CD1c-positive myeloid dendritic cell (primary cell): Measurements from ENCODE around the gene KNG1.
"Not testable (repeated sequence)": the region's sequence is repeated elsewhere in the genome, so short reads cannot be mapped to it uniquely, and the experiment has no call there.

Experiments
- DNase-seq: peaks from one replicate; pipeline ENCODE4 v3.0.0-alpha.2; 2016; ENCODE audit errors: extremely low spot score

KNG1 gene

GRCh38 chr3:186717039-186717457, at the start of gene KNG1:
Gene KNG1, plus strand, starts transcription at chr3:186717359. Its CDS starts 184 bp downstream, at chr3:186717543.
- no peak for DNase-seq

- no peak for DNase-seq
Observed at GRCh38 chr3:186668426-186668825, 48.7 kb upstream of the KNG1 start.

GRCh38 chr3:186669378-186670084, 47.6 kb upstream of the KNG1 start:
- no peak for DNase-seq

- DNase-seq, result no peak
Observed at GRCh38 chr3:186670155-186670554, 47.0 kb upstream of the KNG1 start.

GRCh38 chr3:186671051-186671450, 46.1 kb upstream of the KNG1 start:
- DNase-seq, result no peak

GRCh38 chr3:186678604-186679003, 38.6 kb upstream of the KNG1 start:
- DNase-seq, result no peak

DNA sequence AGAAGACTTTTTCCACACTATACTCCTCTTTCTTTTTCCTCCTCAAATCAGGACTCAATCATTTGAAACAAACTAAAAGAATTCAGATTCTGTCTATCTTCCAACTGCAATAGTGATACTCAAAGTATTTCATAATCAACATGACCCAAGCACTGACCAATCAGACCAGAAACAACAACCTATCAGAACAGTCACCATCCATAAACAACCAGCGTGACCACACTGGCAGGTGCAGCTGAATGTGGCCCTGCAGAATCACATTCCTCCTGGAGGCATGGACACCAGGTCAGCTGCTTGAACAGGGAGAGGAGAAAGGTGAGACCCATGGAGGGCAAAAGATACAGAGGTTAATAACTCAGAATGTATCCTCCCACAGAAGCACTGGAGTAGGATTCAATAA, 38.0 kb upstream of the KNG1 start:
- DNase-seq, result no peak

DNA sequence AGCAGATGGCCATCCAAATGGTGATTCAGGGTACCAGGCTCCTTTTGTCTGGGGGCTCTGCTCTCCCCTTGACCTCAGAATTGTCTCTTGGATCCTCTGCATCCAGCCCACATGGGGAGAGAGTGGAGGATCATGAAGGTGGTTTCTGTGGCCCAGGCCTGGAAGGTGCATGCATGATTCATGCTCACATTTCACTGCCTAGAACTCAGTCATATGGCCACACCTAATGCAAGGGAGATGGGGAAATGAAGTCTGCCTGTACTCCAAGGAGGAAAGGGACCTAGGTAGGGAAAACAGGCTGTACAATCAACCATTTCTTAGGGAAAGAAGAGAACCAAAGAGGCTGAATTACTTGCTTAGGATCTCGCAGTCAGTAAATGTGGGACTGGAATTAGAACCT, 36.3 kb upstream of the KNG1 start:
- DNase-seq, result no peak

DNA sequence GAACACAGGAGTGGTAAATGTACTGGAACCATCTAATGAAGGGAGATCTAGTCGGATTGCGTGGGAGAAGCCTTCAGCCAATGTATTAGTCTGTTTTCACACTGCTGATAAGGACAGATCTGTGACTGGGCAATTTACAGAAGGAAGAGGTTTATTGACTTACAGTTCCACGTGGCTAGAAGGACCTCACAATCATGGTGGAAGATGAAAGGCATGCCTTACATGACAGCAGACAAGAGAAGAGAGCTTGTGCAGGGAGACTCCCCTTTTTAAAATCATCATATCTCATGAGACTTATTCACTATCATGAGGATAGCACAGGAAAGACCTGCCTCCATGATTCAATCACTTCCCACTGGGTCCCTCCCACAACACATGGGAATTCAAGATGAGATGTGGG, 34.3 kb upstream of the KNG1 start:
- DNase-seq, result no peak

GRCh38 chr3:186683979-186684378, 33.2 kb upstream of the KNG1 start:
- no peak for DNase-seq

GRCh38 chr3:186686475-186686874, 30.7 kb upstream of the KNG1 start:
- DNase-seq, result not testable (repeated sequence)

DNA sequence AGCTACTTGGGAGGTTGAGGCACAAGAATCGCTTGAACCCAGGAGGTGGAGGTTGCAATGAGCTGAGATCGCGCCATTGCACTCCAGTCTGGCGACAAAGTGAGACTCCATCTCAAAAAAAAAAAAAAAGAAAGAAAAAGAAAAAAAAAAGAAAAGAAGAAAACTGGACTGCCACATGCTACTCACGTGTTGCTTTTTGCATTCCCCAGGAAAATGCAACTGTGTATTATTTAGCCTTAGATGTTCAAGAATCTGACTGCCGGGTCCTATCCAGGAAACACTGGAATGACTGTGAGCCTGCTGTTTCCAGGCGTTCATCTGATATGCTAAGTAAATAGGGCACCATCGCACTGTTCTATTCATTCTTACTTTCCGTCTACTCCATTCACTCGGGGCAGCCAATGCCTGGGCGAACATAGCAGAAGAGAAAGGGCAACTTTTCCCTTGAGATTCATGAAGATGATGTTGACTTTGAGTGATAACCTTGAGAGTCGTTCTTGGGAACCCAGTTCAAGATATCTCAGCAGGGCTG, 30.0 kb upstream of the KNG1 start:
- no peak for DNase-seq

GRCh38 chr3:186690304-186690703, 26.9 kb upstream of the KNG1 start:
- DNase-seq, result not testable (repeated sequence)

DNA sequence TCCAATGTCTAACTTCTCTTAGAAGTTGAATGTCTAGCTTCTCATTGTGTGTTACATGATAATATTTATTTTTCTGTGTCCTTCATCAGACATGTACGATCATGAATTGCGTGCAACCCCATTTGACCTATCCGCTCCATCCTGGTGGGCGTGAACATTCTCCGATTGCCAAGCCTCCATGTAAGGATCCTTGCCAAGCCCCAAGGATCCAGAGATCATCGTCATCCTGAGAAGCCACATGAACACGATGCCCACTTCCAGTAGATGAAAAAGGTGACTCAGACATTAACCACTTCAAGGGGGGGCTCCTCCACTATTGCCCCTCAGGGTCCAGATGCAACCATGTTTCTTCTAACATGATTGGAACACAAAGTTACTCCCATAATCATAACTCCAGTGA, 25.5 kb upstream of the KNG1 start:
- no peak for DNase-seq

DNA sequence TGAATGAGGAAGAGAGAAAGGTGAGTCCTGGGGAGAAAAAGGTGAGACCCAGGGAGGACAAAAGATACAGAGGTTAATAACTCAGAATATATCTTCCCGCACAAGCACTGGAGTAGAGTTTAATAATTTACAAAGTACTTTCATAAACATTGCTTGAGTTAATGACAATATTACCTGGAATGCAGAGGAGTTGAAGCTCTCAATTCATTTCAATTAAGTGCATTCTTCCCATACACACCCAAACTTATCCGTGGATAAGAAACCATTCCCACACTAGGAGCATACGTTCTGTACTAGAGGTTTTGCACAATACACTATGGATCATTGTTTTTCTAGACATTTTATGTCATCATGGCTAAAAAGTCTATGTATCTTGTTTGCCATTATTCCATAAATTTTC, 23.3 kb upstream of the KNG1 start:
- no peak for DNase-seq

DNA sequence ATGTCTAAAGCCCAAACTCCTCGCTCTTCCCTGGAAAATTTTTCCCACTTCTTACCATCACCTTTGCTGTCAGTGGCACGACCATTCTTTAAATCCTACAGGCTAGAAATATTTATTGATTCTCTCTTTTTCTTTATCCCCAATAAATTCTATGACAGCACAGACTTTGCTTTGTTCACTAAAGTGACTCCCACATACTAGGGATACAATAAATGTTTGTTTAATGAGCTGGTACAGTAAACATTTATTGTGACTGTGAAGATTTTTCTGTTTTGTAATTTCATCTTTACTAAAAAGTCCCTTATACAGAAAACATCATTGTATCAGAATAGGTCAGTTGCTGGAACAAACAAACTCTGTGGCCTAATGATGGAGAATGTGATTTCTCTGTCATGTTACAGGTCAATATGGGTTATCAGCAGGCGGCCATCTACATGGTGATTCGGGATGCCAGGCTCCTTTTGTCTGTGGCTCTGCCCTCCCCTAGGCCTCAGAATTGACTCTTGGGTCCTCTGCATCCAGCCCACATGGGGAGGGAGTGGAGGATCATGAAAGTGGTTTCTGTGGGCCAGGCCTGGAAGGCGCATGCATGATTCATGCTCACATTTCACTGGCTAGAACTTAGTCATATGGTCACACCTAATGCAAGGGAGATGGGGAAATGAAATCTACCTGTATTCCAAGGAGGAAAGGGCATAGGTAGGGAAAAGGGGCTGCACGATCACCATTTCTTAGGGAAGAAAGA, 22.7 kb upstream of the KNG1 start:
- DNase-seq, result no peak

DNA sequence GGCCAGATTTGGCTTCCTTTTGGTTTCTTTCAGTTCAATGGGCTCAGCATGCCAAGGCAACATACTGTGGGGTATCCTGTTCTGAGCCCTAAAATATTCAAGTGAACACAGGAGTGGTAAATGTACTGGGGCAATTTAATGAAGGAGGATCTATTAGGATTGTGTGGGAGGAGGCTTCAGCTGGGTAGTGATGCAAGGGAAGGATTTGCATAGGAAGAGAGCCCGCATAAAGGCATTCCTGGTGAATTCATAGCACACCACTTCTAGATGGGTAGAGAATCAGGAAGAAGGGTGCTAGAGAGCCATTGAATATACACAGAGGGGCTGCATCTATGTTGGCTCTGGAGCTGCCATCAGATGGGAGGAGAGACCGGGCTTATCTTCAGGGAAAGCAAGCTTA, 20.6 kb upstream of the KNG1 start:
- DNase-seq, result no peak

- no peak for DNase-seq
Observed at GRCh38 chr3:186697510-186697909, 19.6 kb upstream of the KNG1 start.

DNA sequence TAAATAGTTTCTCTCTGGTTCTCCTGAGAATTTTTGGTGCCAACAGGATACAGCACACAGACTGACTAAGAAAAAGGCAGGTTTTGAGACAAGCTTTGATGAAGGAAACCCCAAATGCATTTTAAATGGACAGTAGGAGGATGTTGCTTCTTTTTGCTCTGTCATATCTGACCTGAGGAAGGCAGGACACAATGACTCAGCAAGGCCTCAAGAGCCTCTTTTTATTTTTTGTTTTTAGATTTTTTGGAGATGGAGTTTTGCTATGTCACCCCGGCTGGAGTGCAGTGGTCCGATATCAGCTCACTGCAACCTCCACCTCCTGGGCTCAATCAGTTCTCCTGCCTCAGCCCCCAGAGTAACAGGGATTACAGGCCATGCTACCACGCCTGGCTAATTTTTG, 16.9 kb upstream of the KNG1 start:
- no peak for DNase-seq

DNA sequence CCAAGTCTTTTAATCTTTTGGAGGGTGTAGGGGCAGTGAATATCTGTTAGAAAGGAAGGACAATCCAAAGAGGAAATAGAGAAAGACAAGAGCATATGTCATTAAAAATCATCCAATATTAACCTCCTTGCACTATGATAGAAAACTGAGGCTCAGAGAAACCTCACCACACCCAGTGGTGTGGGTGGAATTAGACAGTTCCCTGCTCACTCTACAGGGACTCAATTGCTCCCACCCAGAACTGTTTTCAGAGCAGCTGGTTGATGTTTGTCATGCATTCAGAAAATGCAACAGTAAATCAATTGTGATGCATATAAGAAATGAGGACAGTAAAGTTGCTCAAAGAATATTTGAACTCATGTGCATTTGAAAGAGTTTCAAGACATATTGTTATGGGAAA, 14.7 kb upstream of the KNG1 start:
- not testable (repeated sequence) for DNase-seq

DNA sequence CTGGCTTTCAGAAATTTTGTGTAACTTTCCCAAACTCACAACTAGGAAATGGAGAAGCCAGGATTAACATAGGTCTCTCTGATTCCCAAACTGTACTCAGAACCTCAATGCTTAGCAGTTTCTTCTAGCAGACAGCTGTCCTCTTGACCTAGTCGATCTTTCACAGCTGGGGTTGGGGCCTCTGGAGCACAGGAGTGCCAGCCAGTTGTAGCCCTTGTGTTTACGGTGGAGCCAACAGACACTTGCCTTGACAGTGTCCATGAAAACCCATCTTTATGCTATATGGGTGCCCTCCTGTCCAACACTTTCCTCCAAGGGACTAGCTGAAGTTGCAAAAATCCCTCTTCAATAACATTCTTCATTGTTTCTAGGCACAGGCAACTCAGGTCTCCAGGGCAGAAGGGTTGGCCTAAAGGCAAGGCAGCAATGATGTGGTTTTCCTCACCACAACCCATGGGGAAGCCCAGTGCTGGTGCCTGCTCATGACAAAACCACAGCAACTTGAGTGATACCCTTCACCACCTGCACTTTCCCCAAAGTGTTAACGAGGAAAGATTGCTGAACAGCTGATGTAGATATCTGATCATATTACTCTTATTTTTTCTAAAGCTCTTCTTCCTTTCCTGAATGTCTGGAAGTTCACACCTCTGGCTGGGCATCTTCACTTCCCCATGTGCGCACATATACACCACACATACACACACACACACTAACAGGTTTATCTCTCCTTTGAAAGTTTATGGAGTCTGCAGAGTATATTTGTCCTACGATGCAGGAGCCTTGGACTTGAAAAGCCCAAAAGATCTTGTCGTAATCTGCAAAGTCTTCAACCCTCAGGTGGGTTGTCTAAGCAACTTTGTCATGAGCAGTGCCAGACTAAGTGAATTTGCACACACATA, 11.0 kb upstream of the KNG1 start:
- no peak for DNase-seq
